Esophagus squamous epithelium (tissue), 4 donors: ENCODE measurements around the gene SPTAN1.

ENCODE experiments used
- CTCF ChIP-seq, 6 experiments: fragments of 450-650 bp in 4 of 6; fragments of 200-600 bp in 2 of 6; sonication (generic) in 2 of 6; IDR thresholded peaks; one replicate each; pipeline ENCODE4 v1.5.1; 2016 to 2019; ENCODE audit warnings: antibody characterized with exemption in 6 of 6, mild to moderate bottlenecking in 4 of 6, moderate library complexity in 4 of 6
- POLR2A ChIP-seq, 4 donors: fragments of 450-650 bp; IDR thresholded peaks; one replicate each; pipeline ENCODE4 v1.6.1; 2017; ENCODE audit warnings: antibody characterized with exemption in 4 of 4, mild to moderate bottlenecking in 4 of 4, moderate library complexity in 3 of 4

DNA sequence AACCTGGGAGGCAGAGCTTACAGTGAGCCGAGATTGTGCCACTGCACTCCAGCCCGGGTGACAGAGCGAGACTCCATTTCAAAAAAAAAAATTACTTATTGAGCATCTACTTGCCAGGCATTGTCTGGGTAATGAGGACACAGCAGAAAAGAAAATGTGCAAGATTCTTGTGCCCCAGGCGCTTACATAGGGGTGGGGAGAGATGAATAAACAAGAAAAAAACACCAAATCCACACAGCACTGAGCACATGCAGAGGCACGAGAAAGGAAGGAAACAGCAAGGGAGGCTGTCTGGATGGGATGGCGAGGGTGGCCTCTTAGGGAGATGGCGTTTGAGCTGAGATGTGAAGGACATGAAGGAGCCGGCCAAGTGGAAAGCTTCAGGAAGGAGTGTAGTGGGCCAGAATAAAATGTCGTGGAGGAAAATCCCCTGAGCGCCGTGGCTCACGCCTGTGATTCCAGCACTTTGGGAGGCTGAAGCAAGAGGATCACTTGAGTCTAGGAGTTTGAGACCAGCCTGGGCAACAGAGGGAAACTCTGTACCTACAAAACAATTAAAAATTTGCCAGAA lies 90.4 kb downstream of the SPTAN1 start:
- no peak for TF ChIP-seq CTCF (IDR thresholded peaks at IDR 0.05)
- TF ChIP-seq POLR2A (IDR thresholded peaks at IDR 0.05), result no peak
